OCI-M2 (cell line): ENCODE data around the gene TOMM22.

Experiments
- DNase-seq: peaks from one replicate; lab custom pipeline; 2025; ENCODE audit not compliant: unreplicated experiment; lab: John Stamatoyannopoulos, UW

The TOMM22 gene

DNA sequence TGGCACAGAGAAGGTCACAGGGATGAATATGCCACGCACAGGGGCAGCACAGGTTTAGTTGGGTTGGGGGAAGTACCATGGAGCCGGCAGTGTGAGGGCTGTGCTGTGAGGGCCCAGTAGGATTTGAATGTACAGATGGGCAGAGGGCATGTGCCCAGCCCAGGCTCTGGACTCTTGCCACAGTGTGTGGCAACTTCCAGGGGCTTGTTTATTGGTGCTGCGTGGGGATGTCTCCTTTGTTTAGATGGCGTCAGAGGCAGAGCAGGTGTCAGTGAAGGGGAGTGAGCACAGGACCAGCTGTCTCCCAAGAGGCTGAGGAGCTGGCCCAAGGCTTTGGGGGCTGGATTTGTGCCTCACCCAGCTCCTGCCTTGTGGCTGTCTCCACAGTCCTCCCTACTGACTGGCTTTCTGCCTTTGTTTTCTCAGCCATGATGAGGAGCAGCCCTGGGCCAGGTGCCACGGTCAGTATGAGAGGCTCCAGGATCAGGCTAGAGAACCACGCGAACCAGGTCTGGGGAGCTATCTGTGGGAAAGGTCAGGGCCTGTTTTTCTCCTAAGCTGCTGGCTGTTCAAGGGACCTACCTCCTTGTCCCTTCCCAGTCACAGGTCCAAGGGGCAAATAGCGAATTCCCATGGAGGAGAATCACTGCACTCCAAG is 52.1 kb downstream of the TOMM22 start:
- no peak for DNase-seq

- no peak for DNase-seq
These were observed 52.8 kb downstream of the TOMM22 start for GRCh38 chr22:38734421-38735100.
